PC-9 (cell line): Measurements from ENCODE around the gene SLMAP.

ENCODE experiments used
- EZH2 ChIP-seq: fragments of 200-600 bp; sonication (generic); IDR thresholded peaks from 2 replicates; pipeline ENCODE4 v1.8.0; 2017; ENCODE audit warnings: antibody characterized with exemption, low read depth
- TF ChIP-seq, protein P1 (sequence below): fragments of 200-600 bp; sonication (generic); conservative IDR thresholded peaks from 2 replicates; pipeline ENCODE4 v1.6.1; 2017; ENCODE audit warnings: mixed run types, antibody characterized with exemption, mild to moderate bottlenecking, moderate library complexity

DNA sequence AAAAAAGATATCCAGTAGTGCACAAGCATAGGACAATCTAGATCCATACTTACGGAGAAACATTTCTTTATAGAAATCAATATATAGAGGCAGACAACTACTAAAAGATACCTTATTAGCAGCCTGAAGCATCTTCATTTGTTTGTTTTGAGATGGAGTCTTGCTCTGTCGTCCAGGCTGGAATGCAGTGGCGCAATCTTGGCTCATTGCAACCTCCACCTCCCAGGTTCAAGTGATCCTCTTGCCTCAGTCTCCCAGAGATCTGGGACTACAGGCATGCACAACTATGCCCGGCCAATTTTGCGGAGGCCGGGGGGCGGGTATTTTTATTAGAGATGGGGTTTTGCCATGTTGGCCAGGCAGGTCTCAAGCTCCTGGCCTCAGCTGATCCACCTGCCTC lies 18.3 kb upstream of the SLMAP start:
- TF ChIP-seq, protein P1, sequence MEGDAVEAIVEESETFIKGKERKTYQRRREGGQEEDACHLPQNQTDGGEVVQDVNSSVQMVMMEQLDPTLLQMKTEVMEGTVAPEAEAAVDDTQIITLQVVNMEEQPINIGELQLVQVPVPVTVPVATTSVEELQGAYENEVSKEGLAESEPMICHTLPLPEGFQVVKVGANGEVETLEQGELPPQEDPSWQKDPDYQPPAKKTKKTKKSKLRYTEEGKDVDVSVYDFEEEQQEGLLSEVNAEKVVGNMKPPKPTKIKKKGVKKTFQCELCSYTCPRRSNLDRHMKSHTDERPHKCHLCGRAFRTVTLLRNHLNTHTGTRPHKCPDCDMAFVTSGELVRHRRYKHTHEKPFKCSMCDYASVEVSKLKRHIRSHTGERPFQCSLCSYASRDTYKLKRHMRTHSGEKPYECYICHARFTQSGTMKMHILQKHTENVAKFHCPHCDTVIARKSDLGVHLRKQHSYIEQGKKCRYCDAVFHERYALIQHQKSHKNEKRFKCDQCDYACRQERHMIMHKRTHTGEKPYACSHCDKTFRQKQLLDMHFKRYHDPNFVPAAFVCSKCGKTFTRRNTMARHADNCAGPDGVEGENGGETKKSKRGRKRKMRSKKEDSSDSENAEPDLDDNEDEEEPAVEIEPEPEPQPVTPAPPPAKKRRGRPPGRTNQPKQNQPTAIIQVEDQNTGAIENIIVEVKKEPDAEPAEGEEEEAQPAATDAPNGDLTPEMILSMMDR = no peak
- TF ChIP-seq EZH2 = no peak
